Endodermal cell (in vitro differentiated cells): ENCODE measurements around the gene NUP85. TPM values are rescaled to one million over a fixed set of nuclear protein-coding genes. Genes with fewer than 3 reads are reported as not detected.

ENCODE experiments used
- DNase-seq: peaks from one replicate; pipeline ENCODE4 v3.0.0-alpha.2; 2017
- H3K27ac ChIP-seq: 2 replicates; pipeline ENCODE4 v1.5.1; 2013; ENCODE audit warnings: mild to moderate bottlenecking, low read depth, low read length, moderate library complexity
- H3K27me3 ChIP-seq: 2 replicates; pipeline ENCODE4 v1.6.1; 2013; ENCODE audit warnings: mild to moderate bottlenecking, low read length, moderate library complexity; ENCODE audit not compliant: insufficient read depth, control insufficient read depth, poor library complexity, severe bottlenecking
- H3K36me3 ChIP-seq: 2 replicates; pipeline ENCODE4 v1.7.0; 2013; ENCODE audit warnings: mild to moderate bottlenecking, low read length, moderate library complexity; ENCODE audit not compliant: control insufficient read depth, insufficient read depth
- H3K4me1 ChIP-seq: one replicate; pipeline ENCODE4 v1.7.0; 2013; ENCODE audit warnings: low read length; ENCODE audit not compliant: control insufficient read depth, insufficient read depth
- H3K4me3 ChIP-seq: 2 replicates; pipeline ENCODE4 v1.5.1; 2013; ENCODE audit warnings: mild to moderate bottlenecking, low read length, moderate library complexity
- H3K9ac ChIP-seq: 2 replicates; pipeline ENCODE4 v1.6.1; 2013; ENCODE audit warnings: mild to moderate bottlenecking, low read length, moderate library complexity; ENCODE audit not compliant: poor library complexity, severe bottlenecking; ENCODE audit errors: extremely low read depth
- H3K9me3 ChIP-seq: 2 replicates; pipeline ENCODE4 v1.6.1; 2013; ENCODE audit warnings: mild to moderate bottlenecking, low read length, moderate library complexity; ENCODE audit not compliant: control insufficient read depth
- H3K27ac Mint-ChIP-seq: 2 replicates; pipeline ENCODE4 v1.8.0; 2020; ENCODE audit warnings: mixed read lengths
- H3K27me3 Mint-ChIP-seq: 2 replicates; pipeline ENCODE4 v1.8.0; 2021; ENCODE audit warnings: mild to moderate bottlenecking, mixed read lengths; ENCODE audit not compliant: insufficient read depth
- H3K36me3 Mint-ChIP-seq: 2 replicates; pipeline ENCODE4 v1.8.0; 2020; ENCODE audit warnings: low read depth, mixed read lengths
- H3K4me1 Mint-ChIP-seq: 2 replicates; pipeline ENCODE4 v1.8.0; 2020; ENCODE audit warnings: mixed read lengths
- H3K4me3 Mint-ChIP-seq: 2 replicates; pipeline ENCODE4 v1.8.0; 2020; ENCODE audit warnings: mild to moderate bottlenecking, moderate library complexity, mixed read lengths
- H3K9me3 Mint-ChIP-seq: 2 replicates; pipeline ENCODE4 v1.8.0; 2020; ENCODE audit warnings: mild to moderate bottlenecking, mixed read lengths
- WGBS, 2 experiments: methylation state at CpG; one replicate each; pipeline versions ENCODE4 v1.1.5 to v1.1.7; 2013; ENCODE audit warnings: missing lambda C conversion rate in 2 of 2, mixed read lengths in 1 of 2; ENCODE audit not compliant: insufficient coverage in 1 of 2, insufficient read length in 1 of 2; 5-methylcytosine and 5-hydroxymethylcytosine counted together
- total RNA-seq, 2 donors: library from RNA; stranded (reverse); fragmentation: NEBNext Ultra II Directional in 1 of 2; extraction: Animal tissue kit (Norgen Biotek cat#: 25700) in 1 of 2; gene quantifications; 2 replicates in 1 of 2; 3 replicates in 1 of 2; pipeline ENCODE4 v1.2.1, GENCODE V29; 2021
- TF ChIP-seq, protein P1 (sequence below): fragments of 200-600 bp; sonication (generic); conservative IDR thresholded peaks from 2 replicates; pipeline ENCODE4 v1.5.0; 2021; ENCODE audit warnings: antibody characterized with exemption, mild to moderate bottlenecking

NUP85 gene
- total RNA-seq, 2 donors from 2014 or later: 105 to 117 TPM

DNA sequence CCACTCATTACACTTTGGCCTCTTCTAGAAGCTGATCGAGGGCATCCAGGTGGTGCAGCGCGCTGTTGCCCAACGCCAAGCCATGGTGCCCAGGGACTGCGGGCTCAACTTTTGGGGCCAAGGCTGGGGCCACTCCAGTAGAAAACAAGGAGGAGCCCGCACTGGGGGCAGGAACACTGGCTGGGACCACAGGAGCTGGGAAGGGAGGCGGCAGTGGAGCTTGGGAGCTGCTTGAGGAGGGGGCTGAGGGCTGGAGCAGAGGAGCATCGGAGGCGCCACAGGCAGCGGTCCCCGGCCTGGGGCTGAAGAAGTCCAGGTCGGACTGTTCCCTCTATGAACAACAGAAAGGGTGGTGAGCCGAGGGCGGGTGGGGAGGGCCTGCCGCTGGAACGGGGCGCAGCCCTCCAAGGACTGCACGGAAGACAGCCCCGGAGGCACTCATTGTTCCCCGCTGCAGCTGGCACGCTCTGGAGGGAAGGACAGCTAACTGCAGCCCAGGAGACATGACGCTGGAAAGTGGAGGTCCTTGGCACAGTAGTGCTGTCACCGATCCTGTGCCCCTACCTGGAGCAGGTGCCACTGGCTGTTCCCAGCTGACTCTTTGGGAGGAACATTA, 34.4 kb downstream of the NUP85 start:
- Histone ChIP-seq H3K4me1 (peaks cover 3% of the 10 kb centered on the region), H3K27me3 (no peaks in the 10 kb centered on the region), H3K9me3 (no peaks in the 10 kb centered on the region), H3K36me3 (peaks cover 81% of the 10 kb centered on the region), H3K9ac (no peak overlapping the region), H3K4me3 (no peak overlapping the region), H3K27ac (no peak overlapping the region)
- no peaks in the 10 kb centered on the region for H3K4me1 Mint-ChIP-seq
- no peak overlapping the region for H3K4me3 Mint-ChIP-seq
- DNase-seq: no peak
- WGBS, 2 experiments: 94% methylated on average over 21 to 23 of the region's 23 CpGs
- TF ChIP-seq, protein P1, sequence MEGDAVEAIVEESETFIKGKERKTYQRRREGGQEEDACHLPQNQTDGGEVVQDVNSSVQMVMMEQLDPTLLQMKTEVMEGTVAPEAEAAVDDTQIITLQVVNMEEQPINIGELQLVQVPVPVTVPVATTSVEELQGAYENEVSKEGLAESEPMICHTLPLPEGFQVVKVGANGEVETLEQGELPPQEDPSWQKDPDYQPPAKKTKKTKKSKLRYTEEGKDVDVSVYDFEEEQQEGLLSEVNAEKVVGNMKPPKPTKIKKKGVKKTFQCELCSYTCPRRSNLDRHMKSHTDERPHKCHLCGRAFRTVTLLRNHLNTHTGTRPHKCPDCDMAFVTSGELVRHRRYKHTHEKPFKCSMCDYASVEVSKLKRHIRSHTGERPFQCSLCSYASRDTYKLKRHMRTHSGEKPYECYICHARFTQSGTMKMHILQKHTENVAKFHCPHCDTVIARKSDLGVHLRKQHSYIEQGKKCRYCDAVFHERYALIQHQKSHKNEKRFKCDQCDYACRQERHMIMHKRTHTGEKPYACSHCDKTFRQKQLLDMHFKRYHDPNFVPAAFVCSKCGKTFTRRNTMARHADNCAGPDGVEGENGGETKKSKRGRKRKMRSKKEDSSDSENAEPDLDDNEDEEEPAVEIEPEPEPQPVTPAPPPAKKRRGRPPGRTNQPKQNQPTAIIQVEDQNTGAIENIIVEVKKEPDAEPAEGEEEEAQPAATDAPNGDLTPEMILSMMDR: no peak
- H3K36me3 Mint-ChIP-seq: peaks cover 58% of the 10 kb centered on the region
- H3K9me3 Mint-ChIP-seq: no peaks in the 10 kb centered on the region
- H3K27me3 Mint-ChIP-seq: no peaks in the 10 kb centered on the region
- peak overlapping the region; percentile 61 for H3K27ac Mint-ChIP-seq

DNA sequence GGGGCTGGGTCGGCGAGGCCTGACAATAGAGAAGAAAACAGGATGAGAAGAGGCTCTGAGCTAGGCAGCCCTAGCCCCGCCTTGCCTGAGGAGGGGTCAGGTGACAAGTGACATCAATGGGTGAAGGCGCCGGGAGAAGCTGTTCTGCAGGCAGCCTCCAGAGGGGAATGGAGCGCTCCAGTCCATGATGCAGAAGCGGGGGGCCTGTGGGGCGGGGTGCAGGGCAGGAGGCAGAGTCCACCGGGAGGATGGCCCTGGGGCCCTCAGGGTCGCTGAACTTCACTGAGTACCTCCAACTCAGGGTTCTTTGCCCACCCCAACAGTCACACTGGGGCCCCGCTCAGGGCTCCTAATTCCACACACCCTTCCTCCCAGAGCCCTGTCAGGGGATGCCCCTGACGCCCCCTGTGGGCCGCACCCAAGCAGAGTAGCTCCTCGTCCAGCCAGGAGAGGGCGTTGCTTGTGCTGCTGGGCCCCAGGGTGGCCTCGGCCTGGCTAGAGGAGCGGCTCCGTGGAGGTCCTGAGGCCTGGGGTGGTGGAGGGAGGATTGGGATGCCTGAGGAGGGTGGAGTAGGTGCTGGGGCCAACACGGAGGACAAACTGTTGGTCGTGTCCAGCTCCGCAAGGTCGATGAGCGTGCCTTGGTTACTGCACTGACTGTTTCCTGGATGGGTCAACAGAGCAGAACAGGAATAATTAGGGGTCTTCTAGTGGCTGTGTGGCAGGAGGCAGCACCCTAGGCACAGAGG, 35.1 kb downstream of the NUP85 start:
- H3K9me3 Mint-ChIP-seq: no peaks in the 10 kb centered on the region
- Histone ChIP-seq H3K27ac (no peak overlapping the region), H3K36me3 (peaks cover 81% of the 10 kb centered on the region), H3K9ac (no peak overlapping the region), H3K9me3 (no peaks in the 10 kb centered on the region), H3K4me3 (no peak overlapping the region), H3K4me1 (peaks cover 3% of the 10 kb centered on the region), H3K27me3 (no peaks in the 10 kb centered on the region)
- no peaks in the 10 kb centered on the region for H3K4me1 Mint-ChIP-seq
- WGBS, 2 experiments: 77 to 92% methylated on average over 9 to 23 of the region's 23 CpGs
- no peak overlapping the region for H3K4me3 Mint-ChIP-seq
- peak overlapping the region; percentile 88 for H3K27ac Mint-ChIP-seq
- peaks cover 57% of the 10 kb centered on the region for H3K36me3 Mint-ChIP-seq
- peak; percentile 97 for DNase-seq
- TF ChIP-seq, protein P1: peak; percentile 99
- no peaks in the 10 kb centered on the region for H3K27me3 Mint-ChIP-seq

DNA sequence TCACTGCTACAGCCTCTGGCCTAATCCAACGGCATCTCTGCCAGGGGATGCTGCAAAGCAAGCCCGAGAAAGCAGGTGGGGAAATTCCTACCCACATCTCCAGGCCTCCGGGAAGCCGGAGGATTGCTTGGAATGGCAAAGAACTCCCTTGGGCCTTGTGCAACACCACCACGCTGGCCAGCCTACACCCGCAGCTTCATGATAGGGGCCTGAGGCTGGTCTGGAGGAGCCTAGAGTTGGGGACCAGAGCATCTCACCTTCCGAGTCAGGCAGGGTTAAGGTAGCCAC, 35.6 kb downstream of the NUP85 start:
- TF ChIP-seq, protein P1: no peak
- H3K36me3 Mint-ChIP-seq: peaks cover 59% of the 10 kb centered on the region
- H3K27me3 Mint-ChIP-seq: no peaks in the 10 kb centered on the region
- no peak overlapping the region for H3K4me3 ChIP-seq
- H3K36me3 ChIP-seq: peaks cover 80% of the 10 kb centered on the region
- H3K4me3 Mint-ChIP-seq: no peak overlapping the region
- H3K27ac Mint-ChIP-seq: peak overlapping the region; percentile 88
- no peaks in the 10 kb centered on the region for H3K27me3 ChIP-seq
- H3K4me1 Mint-ChIP-seq: no peaks in the 10 kb centered on the region
- WGBS, 2 experiments: 91 to 100% methylated on average over 5 to 7 of the region's 7 CpGs
- no peaks in the 10 kb centered on the region for H3K9me3 Mint-ChIP-seq
- no peaks in the 10 kb centered on the region for H3K9me3 ChIP-seq
- H3K9ac ChIP-seq: no peak overlapping the region
- H3K27ac ChIP-seq: no peak overlapping the region
- H3K4me1 ChIP-seq: peaks cover 3% of the 10 kb centered on the region
- DNase-seq: no peak
